Eye (tissue), 1 donor: ENCODE results near the gene SERPINI1.

Experiments
- DNase-seq: peaks from one replicate; pipeline ENCODE4 v3.0.0-alpha.2; 2015

The SERPINI1 gene

GRCh38 chr3:167852216-167852615, 116.7 kb downstream of the SERPINI1 start:
- DNase-seq: no peak

DNA sequence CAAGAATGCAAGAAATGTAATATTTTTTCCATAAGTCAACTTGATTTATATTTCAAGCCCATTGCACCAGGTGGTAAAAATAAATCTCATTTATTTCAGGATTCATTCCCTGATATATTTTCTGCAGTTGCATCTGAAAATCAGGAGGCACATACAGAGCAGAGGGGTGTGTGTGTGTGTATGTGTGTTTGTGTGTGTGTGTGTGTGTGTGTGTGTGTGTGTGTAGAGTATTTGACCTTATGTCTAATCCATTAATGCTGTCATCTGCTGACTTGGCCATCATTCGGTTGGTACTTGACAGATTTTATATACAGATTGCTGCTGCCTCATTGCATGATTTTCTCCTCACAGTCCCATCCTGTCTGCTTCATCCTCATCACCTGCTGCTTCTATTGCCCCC, 118.5 kb downstream of the SERPINI1 start:
- DNase-seq: no peak

GRCh38 chr3:167854846-167855245, 119.3 kb downstream of the SERPINI1 start:
- no peak for DNase-seq

DNA sequence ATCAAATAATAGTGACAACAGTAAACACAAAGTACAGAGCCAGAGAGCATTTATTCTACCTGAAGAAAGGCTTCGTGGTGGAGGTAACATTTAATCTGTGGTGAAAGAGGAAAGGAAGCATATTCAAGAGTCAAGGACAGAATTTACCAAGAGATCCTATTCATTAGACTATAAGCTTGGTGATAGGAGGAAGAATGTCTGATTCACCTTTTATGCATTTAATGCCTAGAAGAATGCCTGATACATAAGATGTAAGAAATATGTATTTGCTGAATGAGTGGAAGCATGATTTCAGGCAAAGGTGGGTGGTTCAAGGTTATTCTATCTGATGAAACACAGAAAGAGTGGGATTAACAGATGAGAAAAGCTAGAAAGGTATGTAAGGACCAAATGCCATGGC, 119.8 kb downstream of the SERPINI1 start:
- no peak for DNase-seq

GRCh38 chr3:167858865-167859264, 123.3 kb downstream of the SERPINI1 start:
- no peak for DNase-seq

DNA sequence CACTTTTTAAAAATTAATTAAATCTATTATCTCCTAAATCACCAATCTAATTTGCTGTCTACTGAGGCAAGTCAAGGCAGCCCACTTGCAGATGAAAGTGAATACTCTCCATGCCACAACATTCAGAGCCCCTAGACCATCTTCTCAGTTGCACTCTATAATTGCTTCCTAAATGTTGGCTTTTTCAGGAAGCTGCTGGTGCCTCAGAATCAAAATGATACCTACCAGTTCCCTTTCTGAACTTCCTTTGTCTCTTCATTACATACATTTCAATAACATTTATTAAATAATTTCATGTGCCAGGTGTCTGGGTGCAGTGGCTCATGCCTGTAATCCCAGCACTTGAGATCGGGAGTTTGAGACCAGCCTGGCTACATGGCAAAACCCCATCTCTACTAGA, 124.1 kb downstream of the SERPINI1 start:
- DNase-seq: no peak

- no peak for DNase-seq
These were observed 126.1 kb downstream of the SERPINI1 start for GRCh38 chr3:167861649-167862048.

DNA sequence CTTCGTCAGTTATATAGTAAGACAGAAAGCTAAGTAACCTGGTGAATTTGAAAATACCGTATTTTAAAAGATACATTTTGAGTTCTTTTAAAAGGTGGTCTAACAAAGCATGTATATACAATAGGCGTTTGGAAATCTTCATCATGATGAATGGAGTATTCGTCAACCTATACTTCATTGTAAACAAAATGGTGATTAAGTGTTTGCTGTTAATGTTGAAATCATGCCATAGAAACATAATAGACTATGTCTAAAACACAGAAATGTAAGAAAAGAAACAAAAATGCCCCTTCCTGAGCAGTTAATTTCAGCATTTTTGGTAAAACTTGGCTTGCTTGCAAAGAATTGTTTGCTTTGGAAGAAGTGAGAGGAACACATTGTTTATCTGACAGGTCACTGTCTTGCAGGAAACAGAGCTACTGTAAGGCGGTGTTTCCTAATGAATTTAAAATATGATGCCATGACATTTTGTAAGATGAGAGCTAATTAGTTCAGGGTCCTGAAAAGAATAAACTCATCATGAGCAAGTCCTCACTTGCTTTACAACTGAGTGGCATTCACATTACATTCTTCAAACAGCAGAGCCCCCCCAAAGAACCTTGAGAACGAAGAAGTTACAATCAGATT, 126.7 kb downstream of the SERPINI1 start:
- DNase-seq: no peak

- DNase-seq: no peak
These were observed 128.5 kb downstream of the SERPINI1 start for GRCh38 chr3:167863811-167864551.

DNA sequence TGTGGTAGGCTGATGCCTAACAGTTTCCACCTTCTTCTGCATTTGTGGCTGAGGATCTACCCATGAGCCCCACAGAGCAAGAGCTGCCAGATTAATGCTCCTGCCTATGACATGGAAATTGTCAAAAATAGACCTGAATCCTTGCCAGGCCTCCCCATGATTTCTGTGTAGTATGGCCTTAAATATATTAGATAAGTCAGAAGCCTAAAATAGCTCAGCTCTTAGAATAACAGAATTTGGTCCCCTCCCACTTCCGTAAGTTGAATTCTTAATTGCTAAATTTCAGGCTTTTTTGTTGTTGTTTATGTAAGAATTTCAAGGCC, 129.0 kb downstream of the SERPINI1 start:
- no peak for DNase-seq

GRCh38 chr3:167866331-167866730, 130.8 kb downstream of the SERPINI1 start:
- no peak for DNase-seq

DNA sequence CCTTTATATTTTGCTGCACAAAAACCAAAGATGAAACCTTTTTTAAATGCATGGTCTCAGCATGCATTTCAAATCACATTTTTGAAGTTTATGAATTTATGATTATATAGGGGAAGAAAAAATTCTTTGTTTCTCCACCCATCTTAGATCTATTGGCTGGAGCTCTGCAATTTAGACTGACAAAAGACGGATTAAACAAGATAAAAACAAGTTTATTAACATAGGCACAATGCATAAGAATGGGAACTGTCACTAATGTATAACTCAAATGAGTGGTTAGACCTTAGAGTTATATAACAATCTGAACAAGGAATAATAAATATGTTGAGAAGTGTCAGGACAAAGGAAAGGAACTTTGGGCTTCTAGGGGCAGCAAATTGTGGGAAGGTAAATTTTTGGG, 132.5 kb downstream of the SERPINI1 start:
- DNase-seq: no peak

GRCh38 chr3:167870181-167870580, 134.7 kb downstream of the SERPINI1 start:
- DNase-seq: no peak

- DNase-seq: no peak
These were observed 135.2 kb downstream of the SERPINI1 start for GRCh38 chr3:167870759-167871158.

- DNase-seq: peak; percentile 19
These were observed 136.5 kb downstream of the SERPINI1 start for GRCh38 chr3:167872032-167872431.

DNA sequence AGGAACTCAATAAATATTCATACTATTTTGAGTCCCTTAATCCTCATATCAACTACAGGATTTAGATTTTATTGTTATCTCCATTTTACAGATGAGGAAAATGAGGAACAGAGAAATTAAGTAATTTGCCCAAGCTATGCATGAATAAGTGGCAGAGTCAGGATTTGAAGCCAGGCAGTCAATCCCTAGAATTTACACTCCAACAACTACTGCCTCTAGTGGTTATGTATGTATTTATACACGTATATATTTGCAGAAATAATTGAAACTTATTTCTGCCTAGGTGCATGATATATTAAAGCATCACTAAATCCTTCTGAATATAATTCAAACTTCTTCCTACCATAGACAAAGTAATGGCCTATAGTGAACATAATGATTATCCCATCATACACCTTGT, 137.4 kb downstream of the SERPINI1 start:
- no peak for DNase-seq

DNA sequence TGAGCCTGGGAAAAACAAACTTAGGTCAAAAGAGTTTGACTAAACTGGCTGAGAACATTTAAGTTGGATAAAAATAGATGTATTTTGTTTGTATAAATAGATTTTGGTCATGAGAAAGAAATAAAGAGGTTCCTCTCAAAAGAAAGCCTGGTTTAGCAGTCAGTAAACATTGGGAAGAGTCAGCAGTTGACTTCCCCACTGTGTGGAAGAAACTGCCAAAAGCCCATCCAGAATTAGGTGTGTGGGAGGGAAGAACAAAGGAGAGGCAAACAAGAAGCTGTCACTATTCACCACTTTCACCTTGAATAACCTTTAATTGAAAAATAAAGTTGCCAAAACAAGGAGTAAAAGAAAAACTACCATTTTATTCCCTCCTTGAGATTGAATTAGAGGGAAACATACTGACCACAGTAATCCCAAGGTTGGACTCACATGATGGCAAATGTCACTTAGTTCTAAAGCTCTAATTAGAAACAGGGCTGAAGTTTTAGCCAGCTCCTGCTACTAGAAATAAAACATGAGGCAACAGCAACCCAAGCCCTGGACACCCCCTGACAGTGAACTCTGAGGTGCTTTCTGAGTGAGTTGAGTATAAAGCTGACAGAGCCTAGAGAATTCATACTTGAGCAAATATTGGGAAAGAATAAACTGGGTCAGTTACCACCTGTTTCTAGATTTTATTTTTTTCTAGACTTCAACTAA, 139.3 kb downstream of the SERPINI1 start:
- no peak for DNase-seq
